Neural progenitor cell (in vitro differentiated cells): Measurements from ENCODE around the gene ERCC1.

Experiments
- CTCF ChIP-seq: fragments of 200-600 bp; sonication (generic); IDR thresholded peaks from 2 replicates; pipeline ENCODE4 v1.5.1; 2017; ENCODE audit warnings: antibody characterized with exemption, mild to moderate bottlenecking
- EZH2 ChIP-seq: fragments of 200-600 bp; sonication (generic); IDR thresholded peaks from 2 replicates; pipeline ENCODE4 v1.6.1; 2017; ENCODE audit warnings: antibody characterized with exemption, mild to moderate bottlenecking, moderate library complexity
- EZH2phosphoT487 ChIP-seq: fragments of 200-600 bp; sonication (generic); IDR thresholded peaks from 2 replicates; pipeline ENCODE4 v1.6.1; 2017; ENCODE audit warnings: antibody characterized with exemption

- TF ChIP-seq CTCF (no peak), EZH2 (no peak), EZH2phosphoT487 (no peak)
Observed at GRCh38 chr19:45370410-45371204, 53.1 kb downstream of the ERCC1 start, which contains the start of gene ERCC2.
